NB4 (cell line): ENCODE results near the gene SLC39A8.

Experiments used
- POLR2A ChIP-seq: IDR thresholded peaks from 2 replicates; pipeline ENCODE4 v1.6.1; 2011; ENCODE audit warnings: mild to moderate bottlenecking; ENCODE audit not compliant: insufficient read length; ENCODE audit errors: extremely low read depth
- TF ChIP-seq, protein P1 (sequence below): IDR thresholded peaks from one replicate; pipeline ENCODE4 v1.5.1; 2012; ENCODE audit warnings: low read depth, low read length

DNA sequence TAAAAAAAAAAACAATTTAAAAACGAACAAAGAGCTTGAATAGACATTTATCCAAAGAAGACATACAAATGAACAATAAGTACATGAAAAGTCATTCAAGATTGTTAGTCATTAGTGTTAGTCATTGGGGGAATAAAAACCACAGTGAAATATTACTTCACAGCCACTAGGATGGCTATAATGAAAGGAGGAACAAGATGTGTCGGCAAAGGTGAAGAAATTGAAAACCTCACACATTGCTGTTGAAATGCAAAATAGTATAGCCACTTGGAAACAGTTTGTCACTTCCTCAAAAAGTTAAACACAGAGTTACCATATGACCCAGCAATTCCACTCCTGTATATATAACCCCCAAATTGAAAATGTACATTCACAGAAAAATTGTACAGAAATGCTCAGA, 45.2 kb upstream of the SLC39A8 start:
- TF ChIP-seq, protein P1, sequence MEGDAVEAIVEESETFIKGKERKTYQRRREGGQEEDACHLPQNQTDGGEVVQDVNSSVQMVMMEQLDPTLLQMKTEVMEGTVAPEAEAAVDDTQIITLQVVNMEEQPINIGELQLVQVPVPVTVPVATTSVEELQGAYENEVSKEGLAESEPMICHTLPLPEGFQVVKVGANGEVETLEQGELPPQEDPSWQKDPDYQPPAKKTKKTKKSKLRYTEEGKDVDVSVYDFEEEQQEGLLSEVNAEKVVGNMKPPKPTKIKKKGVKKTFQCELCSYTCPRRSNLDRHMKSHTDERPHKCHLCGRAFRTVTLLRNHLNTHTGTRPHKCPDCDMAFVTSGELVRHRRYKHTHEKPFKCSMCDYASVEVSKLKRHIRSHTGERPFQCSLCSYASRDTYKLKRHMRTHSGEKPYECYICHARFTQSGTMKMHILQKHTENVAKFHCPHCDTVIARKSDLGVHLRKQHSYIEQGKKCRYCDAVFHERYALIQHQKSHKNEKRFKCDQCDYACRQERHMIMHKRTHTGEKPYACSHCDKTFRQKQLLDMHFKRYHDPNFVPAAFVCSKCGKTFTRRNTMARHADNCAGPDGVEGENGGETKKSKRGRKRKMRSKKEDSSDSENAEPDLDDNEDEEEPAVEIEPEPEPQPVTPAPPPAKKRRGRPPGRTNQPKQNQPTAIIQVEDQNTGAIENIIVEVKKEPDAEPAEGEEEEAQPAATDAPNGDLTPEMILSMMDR = no peak
- TF ChIP-seq POLR2A = no peak
